GM21619 (cell line): ENCODE measurements around the gene TSPAN4.
A peak's percentile ranks its signal among the peaks of the same experiment; 100 is the strongest.

Source experiments
- ATAC-seq: cut with Tn5 transposase; IDR thresholded peaks from one replicate; pipeline ENCODE4 v1.9.1; 2021; ENCODE audit not compliant: unreplicated experiment

Gene TSPAN4

DNA sequence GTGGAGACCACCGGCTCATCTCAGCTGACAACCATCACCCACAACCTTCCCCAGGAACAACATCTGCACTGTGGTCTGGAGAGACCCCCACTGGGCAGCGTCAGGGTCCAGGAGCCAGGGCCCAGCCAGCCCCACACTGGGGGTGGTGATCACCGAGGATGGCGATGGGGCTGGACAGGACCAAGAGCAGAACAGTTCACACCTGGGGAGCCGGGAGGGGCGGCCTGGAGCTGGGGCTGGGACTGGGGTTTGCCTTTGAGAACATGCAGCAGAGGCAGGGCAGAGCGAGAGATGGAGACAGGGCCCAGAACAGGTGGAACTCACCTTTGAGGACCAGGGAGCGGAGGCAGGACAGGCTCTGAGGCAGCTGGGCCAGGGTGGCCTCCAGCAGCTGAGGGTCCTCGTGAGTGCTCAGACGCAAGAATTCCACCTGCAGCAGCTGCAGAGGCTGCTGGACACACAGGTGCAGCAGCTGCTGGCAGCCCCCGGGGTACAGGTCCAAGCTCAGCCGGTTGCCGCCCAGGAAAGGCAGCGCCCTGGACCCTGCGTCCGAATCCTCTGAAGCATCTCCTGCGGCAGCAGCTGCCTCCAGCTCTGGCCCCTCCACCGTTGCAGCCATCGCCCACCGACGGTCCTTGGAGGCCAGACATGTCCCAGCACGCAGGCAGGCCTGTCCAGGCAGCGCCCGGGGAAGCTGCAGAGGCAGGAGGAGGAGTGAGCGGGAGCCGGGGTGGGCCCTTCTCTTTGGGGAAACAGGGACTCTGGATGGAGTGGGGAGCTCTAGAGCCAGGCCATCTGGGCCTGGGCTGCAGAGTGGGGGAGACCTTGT is 38.7 kb upstream of the TSPAN4 start:
- no peak for ATAC-seq

DNA sequence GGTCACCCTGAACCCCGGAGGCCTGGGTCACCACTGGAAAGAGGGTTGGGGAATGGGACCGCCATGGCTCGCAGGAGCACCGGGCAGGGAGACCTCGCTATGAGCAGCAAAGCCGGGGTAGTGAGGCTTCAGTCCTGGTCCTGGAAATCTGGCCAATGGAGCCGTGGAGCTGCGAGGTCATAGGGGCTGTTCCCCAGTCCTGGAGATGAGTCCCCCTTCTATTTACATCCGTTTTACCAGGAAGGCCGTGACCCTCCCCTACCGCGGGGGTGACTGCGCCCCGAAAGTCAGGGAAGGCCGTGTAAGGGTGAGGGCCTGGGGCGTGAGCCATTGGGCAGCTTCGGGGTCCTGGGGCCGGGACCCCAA is 38.1 kb upstream of the TSPAN4 start:
- ATAC-seq: no peak

DNA sequence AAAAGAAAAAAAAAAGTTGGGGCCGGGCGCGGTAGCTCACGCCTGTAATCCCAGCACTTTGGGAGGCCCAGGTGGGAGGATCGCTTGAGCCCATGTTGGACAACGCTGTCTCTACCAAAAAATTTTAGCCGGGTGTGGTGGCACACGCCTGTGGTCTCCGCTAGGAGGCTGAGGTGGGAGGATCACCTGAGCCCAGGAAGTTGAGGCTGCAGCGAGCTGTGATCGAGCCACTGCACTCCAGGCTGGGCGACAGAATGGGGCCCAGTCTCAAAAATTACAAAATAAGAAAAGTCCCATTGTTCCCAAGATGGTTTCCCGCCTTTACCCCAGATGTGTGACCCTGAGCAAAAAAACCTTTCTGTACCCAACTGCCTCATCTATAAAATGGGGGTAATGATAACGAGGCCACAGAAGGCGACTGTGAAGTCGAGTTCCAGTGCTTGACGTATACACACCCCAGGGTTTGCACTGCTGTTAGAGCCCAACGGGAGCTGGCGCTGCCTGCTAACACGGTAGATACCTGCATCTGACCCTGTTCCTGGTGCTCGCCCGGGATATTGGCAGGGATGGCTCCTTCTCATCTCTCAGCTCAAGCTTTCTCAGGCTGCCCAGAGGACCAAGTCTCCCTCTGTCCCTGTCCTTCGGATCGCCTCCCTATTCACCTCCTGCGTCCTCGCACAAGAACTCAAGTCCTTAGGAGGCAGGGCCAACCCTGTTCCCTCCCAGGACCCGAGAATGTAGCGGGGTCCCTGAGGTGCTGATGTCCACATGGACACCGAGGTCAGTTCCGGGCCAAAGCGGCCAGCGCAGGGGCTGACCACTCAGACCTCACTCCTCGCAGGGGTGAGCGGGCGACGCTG is 34.0 kb upstream of the TSPAN4 start:
- no peak for ATAC-seq

DNA sequence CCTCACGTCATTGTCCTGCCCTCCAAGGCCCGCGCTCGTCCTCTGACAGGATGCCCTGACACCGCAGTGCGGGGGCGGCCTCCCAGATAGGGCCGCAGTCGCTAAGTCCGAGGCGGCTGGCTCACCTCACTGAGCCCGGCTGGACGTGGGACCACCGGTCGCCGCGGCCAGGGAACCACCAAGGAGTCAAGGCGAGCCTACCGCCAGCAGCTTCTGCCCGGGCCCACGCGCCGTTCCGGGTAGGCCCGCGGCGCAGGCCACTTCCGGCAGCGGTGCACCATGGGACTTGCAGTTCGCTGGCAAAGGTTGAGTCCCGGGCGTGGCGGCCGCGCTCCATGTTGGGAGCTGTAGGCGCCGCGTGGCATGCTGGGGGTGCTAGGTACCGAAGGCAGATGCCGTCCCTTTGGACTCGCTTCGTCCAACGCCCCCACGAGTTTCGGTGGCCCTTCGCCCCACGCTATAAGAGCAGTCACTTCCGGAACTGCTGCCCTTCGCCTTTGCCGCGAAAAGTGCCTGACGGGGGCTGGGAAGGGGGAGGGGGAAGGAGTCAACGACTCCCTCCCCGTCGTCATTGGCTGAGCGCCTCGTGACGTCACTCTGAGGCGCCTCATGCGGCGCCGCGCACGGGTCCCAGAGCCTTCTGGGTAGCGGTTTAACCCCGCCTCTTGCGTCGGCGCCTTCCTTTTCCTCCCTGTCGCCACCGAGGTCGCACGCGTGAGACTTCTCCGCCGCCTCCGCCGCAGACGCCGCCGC is 33.2 kb upstream of the TSPAN4 start, which contains the start of gene RPLP2:
RPLP2 (plus strand) TSS at position 681 of the 753 bp plus-strand sequence. CDS start 268 bp downstream, outside the sequence.
- ATAC-seq: peak; percentile 71

DNA sequence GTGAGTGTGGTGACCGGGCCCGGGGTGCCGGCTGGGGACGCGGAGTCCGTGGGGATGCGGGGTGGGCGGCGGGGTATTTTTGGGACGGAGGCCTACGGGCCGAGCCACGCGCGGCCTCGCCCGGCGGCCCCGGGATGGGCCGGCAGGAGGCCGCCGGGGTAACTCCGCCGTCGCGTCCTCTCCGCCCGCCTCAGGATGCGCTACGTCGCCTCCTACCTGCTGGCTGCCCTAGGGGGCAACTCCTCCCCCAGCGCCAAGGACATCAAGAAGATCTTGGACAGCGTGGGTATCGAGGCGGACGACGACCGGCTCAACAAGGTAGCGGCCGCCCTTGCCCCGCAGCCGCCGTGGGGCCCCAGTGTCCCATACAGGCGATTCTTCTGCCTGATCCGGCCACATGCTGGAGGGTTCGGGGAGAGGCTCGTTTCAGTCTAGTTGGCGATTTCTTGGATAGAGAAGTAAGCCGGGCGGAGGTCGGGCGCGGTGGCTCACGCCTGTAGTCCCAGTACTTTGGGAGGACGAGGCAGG is 32.5 kb upstream of the TSPAN4 start:
- peak; percentile 3 for ATAC-seq

DNA sequence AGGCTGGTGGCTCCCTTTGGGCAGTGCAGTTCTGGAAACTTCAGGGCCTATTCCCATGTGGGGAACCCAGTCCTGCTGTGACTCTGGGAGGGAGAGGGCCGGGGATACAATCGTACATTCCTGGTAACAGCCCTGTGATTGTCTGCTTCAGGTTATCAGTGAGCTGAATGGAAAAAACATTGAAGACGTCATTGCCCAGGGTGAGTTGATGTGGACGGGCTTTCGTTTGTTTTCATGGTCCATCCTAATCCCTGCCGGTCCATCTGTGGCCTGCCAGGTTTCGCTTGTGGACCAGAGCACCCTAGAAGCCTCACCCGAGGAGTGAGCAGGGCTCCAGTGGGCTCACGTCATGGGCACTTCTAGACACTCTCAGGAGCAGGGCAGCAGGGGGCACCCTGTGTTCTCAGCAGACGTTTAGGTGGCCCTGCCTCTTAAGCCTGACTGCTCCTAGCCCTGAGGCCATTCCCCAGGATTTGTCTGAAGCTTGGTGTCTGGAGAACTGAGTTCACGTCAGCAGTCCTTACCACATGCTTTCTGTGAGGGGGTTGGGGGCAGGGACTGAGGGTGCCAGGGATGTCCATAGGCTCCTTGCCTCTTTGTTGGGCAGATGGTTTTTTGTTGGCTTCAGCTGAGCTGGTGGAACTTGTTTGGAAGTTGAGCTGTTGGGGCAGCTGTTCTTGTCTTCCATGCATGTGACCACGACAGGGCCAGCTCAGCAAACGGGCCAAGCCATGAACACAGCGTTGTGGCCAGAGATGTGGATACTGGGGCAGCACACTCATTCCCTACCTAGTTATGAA is 31.0 kb upstream of the TSPAN4 start:
- ATAC-seq: no peak

DNA sequence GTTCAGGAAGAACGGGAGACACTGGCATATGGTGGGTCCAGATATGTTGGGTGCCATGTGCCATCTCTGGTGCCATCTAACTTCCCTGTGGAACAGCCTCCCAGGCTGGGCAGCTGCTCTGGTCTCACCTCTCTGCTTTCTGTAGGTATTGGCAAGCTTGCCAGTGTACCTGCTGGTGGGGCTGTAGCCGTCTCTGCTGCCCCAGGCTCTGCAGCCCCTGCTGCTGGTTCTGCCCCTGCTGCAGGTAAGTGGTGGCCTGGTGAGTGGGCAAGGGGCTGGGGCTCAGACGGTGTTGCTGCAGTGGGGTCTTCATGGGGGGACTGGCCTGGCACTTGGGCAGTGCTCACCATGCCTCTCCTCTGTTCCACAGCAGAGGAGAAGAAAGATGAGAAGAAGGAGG is 30.3 kb upstream of the TSPAN4 start:
- ATAC-seq: no peak

DNA sequence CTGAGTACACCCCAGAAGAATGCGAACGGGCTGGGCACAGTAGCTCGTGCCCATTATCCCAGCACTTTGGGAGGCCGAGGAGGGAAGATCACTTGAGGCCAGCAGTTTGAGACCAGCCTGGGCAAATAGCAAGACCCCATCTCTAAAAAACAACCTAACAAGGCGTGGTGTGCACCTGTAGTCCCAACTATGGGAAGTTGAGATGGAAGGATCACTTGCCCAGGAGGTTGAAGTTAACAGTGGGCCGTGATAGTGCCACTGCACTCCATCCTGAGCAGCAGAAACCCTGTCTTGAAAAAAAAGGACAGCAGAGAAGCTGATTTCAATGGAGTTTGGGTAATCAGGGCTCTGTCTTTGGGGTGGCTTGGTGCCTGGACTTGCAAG is 29.6 kb upstream of the TSPAN4 start:
- no peak for ATAC-seq

DNA sequence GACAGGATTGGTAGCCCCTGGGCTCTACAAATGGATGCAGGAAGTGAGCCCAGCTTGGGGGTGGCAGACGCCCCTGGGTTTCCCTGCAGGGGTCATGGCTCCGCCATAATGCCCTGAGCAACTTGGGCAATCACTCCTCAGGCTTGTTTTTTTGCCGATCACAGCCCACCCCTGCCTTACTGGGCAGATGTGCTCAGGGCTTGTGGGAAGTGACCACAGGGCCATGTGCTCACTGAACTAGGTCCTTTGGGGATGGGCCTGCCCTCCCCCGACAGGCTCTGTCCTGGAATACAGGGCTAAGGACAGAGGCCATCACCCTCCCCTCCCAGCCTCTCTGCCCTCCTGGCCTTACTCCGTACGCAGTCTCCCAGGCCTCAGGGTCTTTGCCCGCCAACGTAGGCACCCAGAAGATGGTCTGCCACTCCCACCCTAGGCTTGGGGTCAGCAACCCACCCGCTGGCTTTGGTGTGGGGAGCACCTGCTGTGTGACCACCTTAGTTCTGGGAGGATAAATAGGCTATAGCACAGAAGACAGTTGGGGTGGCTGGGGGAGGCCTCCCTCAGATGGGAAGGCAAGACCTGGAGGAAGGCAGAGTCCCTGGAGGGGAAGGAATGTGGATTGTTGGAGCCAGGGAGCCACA is 29.1 kb upstream of the TSPAN4 start:
- no peak for ATAC-seq

DNA sequence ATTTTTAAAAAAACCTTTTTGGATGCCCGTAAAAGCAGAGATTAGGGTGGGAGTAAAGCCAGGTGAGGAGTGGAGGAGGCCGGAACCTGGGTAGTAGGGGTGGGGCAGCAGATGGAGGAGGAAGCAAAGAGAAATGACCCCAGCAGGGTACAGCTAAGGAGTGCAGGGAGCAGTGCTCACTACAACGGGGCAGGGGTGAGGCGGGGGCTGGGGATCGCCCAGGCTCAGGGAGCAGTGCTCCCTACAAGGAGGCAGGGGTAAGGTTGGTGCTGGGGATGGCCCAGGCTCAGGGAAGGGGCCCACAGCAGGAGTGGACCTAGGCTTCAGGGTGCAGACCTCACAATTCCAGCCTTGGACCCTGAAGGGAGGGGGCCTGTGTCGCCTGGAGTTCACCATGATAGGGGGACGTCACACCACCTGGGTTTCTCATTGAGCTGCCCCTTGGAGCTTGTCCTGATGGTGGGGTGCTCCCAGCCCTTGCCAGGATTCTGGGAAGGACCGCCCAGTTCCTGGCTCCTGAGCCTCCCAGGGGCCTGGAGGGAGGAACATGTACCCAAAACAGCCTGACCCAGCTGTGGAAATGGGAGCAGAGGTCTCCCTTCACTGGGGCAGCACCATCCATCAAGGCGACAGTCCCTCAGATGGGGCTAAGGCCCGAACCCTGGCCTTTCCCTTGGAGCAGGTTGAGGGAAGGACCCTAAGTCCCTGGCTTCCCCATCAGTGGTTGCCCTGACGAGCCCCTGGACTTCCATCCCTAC is 26.8 kb upstream of the TSPAN4 start:
- no peak for ATAC-seq

DNA sequence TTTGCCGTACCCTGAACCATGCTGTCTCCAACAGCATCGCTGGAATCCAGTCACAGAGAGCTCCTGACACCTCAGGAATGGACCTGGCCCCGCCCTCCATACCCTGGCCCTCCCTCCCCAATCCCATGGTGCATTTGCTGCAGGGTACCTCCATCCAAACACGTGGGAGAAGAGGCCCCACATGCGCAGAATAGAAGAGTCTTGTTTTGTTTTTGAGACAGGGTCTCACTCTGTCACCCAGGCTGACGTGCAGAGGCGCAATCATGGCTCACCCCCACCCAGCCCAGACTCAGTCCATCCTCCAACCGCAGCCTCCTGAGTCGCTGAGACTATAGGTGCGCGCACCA is 26.2 kb upstream of the TSPAN4 start:
- no peak for ATAC-seq

DNA sequence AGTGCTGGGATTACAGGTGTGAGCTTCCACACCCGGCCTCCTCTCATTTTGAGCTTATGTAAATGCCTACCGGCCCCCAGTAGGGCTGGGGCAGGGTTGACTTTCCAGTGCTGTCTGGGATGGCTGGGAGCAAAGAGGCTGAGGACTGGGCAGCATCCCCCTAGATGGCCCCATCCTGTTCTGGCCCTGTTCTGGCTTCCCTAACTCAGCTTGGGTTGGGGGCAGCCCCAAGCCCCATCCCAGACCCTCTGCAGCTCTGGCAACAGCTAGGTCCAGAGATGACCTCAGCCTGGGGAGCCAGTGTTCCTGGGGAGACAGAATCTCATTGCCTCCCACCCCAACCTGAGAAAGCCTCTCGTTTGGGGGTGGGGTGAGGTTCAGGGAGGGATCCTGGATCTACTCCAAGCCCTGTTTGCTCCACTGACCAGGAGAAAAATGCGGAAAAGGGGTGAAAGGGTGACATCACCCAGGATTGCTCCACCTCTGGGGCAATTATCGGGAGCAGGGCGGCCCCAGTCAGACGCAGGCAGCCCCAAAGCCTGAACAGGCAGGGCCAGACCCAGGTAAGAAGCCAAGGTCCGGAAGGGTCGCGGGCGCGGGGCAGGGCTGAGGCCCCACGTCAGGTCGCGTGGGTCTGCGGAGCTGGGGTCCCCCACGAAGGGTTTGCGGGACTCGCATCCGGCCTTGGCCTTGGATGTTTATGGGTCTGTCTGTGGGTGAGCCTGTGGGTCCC is 24.1 kb upstream of the TSPAN4 start, which contains the start of gene PNPLA2:
PNPLA2 (plus strand) TSS at position 519 of the 733 bp plus-strand sequence. CDS start 805 bp downstream, outside the sequence.
- no peak for ATAC-seq

DNA sequence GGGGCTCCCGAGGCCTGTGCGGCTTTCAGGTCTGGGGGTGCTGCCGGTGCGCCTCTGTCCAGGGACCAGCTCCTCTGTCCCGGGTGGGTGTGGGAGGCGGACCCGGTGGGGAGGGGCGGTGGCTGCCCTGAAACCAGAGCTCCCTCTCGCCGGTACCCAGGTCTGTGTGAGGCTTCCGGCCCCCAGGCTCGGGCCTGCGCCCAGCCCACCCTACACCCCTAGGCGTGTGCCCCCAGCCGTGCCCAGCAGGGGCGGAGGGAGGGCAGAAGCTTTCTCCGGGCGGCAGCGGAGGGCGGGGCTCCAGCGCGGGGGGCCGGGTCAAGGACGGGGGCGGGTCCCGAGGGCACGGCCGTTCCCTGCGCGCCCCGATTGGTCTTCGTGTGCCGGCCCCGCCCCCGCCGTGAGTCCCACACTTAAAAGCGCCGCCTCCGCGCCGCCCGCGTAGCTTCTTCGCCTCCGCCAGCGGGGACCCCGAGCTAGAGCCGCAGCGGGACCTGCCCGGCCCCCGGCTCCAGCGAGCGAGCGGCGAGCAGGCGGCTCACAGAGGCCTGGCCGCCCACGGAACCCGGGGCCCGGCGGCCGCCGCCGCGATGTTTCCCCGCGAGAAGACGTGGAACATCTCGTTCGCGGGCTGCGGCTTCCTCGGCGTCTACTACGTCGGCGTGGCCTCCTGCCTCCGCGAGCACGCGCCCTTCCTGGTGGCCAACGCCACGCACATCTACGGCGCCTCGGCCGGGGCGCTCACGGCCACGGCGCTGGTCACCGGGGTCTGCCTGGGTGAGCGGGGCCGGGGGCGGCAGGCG is 23.3 kb upstream of the TSPAN4 start:
- peak; percentile 60 for ATAC-seq

DNA sequence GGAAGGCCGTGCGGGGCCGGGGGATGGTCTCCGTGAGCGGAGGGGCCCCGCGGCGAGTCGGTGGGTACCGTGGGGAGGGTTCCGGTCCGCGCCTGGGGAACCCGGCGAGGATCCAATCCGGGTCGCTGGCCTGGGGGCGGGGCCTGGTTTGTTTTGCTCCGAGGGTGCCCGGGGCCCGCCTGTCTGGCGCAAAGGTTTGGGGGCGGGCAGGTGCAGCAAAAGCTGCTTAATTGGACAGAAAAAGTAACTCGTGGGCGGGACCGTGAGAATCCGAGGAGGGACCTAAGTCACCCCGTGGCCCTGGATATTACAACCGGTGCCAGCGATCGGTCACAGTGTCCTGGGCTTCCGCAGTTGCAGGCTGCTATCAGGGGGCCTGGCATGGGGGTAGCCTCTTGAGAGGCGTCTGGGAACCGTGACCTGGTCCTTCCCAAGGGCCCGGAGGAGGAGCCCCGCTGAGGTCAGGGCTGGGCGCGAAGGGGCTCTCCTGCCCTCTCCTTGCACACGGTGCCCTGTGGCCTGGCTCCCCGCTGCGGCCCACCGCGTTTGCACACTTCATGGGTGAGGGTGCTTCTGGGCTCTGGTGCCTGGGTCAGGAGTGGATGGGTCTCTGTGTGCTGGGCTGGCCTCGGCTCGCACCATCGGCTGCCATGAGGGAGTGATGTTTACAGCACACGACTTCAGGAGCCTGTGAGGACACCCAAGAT is 22.6 kb upstream of the TSPAN4 start:
- peak; percentile 55 for ATAC-seq

DNA sequence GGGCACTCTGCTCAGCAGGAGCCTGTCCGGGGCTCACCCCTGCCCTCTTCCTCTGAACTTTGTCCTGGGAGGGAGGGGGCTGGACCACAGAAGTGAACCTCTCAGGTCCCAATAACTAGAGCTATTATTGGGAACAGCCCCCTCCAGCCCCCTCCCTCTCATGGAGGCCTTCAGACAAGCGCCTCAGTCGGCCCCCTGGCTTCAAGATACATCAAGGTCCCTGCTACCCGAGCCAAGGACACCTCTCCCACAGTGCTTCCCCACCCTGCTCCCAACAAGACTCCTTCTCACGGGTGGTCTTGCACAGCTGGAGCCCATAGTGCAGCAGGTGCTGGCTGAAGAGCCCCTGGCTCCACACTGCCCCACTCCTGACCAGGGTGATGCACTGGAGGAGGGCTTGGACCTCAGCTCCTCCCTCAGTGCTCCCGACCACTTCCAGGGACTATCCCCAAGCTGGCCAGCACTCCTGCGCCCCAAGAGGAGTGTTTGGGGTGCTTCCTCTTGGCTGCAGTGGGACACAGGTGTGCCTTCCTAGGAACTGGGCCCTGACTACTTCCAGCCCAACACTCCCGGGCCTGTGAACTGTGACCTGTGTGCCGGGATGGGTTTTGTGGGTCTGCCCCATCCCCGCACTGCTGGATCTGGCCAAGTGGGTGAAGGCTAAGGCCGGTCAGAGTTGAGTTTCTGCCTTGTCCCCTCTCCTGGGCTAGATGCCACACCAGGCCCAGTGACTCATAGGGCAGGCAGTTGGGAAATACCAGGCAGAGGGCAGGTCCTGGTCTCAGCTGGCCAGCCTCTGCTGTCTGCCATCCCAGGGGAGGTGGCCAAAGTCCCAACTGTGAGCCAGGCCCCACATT is 21.8 kb upstream of the TSPAN4 start:
- ATAC-seq: no peak
